ENCODE measurements around the gene CPEB3. TPM values are rescaled to one million over a fixed set of nuclear protein-coding genes. Genes with fewer than 3 reads are reported as not detected.

The CPEB3 gene
- total RNA-seq, 1 experiment from 2014 or later = 1.0 TPM

DNA sequence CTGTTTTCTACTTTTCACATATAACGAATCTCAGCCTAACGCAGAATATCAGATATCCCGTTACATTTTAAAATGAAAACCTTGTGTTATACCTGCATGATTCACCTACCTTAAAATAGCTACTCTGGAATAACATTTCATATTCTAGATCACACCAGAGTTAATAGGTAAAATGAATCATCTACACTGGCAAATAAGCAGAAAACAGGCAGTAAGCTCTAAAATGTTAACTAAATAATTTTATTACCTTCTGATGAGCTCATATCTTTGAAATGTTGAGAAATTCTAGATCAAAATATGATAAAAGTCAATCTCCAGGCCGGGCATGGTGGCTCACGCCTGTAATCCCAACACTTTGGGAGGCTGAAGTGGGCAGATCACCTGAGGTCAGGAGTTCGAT, 71.3 kb downstream of the CPEB3 start:
- no peak for TF ChIP-seq CTCF (conservative IDR thresholded peaks at IDR 0.05)

More for the DNA sequence above, 71.3 kb downstream of the CPEB3 start:
- H3K9me3 Mint-ChIP-seq = no peaks in the 10 kb centered on the region
- H4K5ac ChIP-seq (ENCODE audit: insufficient read length, low read depth, low read length) = no peak overlapping the region
- no peak overlapping the region for H2AK5ac ChIP-seq (ENCODE audit: insufficient read length, low read length)
- no peak overlapping the region for H2BK12ac ChIP-seq (ENCODE audit: insufficient read length, low read depth, low read length)
- H2BK15ac ChIP-seq (ENCODE audit: low read depth, low read length) = no peak overlapping the region
- H3K4ac ChIP-seq (ENCODE audit: low read depth, low read length) = no peak overlapping the region
- no peak overlapping the region for H3K56ac ChIP-seq (ENCODE audit: insufficient read length, low read depth, low read length)
- no peak for DNase-seq
- no peaks in the 10 kb centered on the region for H3K27me3 Mint-ChIP-seq (ENCODE audit: low read depth)
- H2BK120ac ChIP-seq (ENCODE audit: low read depth, low read length, poor library complexity, severe bottlenecking) = no peak overlapping the region
- no peak overlapping the region for H3K23ac ChIP-seq (ENCODE audit: insufficient read length, low read depth, low read length)
- no peaks in the 10 kb centered on the region for H3K36me3 Mint-ChIP-seq (ENCODE audit: insufficient read depth in 1 of 3, low read depth in 3 of 3)
- H4K91ac ChIP-seq (ENCODE audit: insufficient read length, low read depth, low read length) = no peak overlapping the region
- H3K14ac ChIP-seq (ENCODE audit: insufficient read depth, low read length) = no peak overlapping the region
- no peak overlapping the region for H3T11ph ChIP-seq (ENCODE audit: low read length)
- no peaks in the 10 kb centered on the region for H3K27me3 ChIP-seq (ENCODE audit: insufficient read depth, low read length)
- no peaks in the 10 kb centered on the region for H3K79me2 ChIP-seq (ENCODE audit: insufficient read depth, low read length)
- H3K4me3 Mint-ChIP-seq = no peak overlapping the region
- H4K20me1 ChIP-seq (ENCODE audit: control insufficient read depth, insufficient read depth, insufficient read length) = no peaks in the 10 kb centered on the region
- no peak overlapping the region for H2BK20ac ChIP-seq (ENCODE audit: low read depth, low read length, poor library complexity, severe bottlenecking)
- H3K4me1 Mint-ChIP-seq = peaks cover 16 to 23% of the 10 kb centered on the region in 2 experiments
- WGBS (ENCODE audit: extremely low coverage, insufficient read length, low lambda C conversion rate) = 100% methylated on average over 3 of the region's 6 CpGs
- H3K4me2 ChIP-seq (ENCODE audit: insufficient read depth, insufficient read length, low read length) = no peak overlapping the region
- no peaks in the 10 kb centered on the region for H3K79me1 ChIP-seq (ENCODE audit: insufficient read depth, low read depth, low read length, poor library complexity, severe bottlenecking)
- no peak overlapping the region for H3K18ac ChIP-seq (ENCODE audit: insufficient read length, low read depth, low read length)
- no peak overlapping the region for H2BK5ac ChIP-seq (ENCODE audit: insufficient read length, low read length)
- H3K27ac ChIP-seq (ENCODE audit: insufficient read length, low read depth, low read length) = no peak overlapping the region
- H3K4me1 ChIP-seq (ENCODE audit: insufficient read depth, low read length) = peaks cover 2% of the 10 kb centered on the region; the same call in 1 of the 2 replicates
- H3K9me3 ChIP-seq (ENCODE audit: control insufficient read depth, low read depth, low read length) = no peaks in the 10 kb centered on the region
- no peak overlapping the region for H2AFZ ChIP-seq (ENCODE audit: low read length)
- no peak overlapping the region for H3K9ac ChIP-seq (ENCODE audit: extremely low read depth, insufficient read length, low read length)
- H3K27ac Mint-ChIP-seq = no peak overlapping the region
- no peaks in the 10 kb centered on the region for H3K23me2 ChIP-seq (ENCODE audit: insufficient read length, low read depth, low read length, poor library complexity, severe bottlenecking)
- no peak overlapping the region for H4K8ac ChIP-seq (replicated peaks; ENCODE audit: insufficient read length, low read depth, low read length)
